OCI-LY1 (cell line): ENCODE results near the gene PTCHD1.

Experiments used
- H2AFZ ChIP-seq: fragments of 200-600 bp; sonication (generic), shearing (Covaris generic); 2 replicates; pipeline ENCODE4 v1.6.0; 2014; ENCODE audit warnings: antibody characterized with exemption, mild to moderate bottlenecking, low read length
- H3F3A ChIP-seq: fragments of 200-600 bp; sonication (generic), shearing (Covaris generic); 2 replicates; pipeline ENCODE4 v1.6.0; 2014; ENCODE audit warnings: mild to moderate bottlenecking, antibody characterized with exemption, low read length, moderate library complexity; ENCODE audit not compliant: insufficient read depth
- H3K27ac ChIP-seq: fragments of 200-600 bp; sonication (generic); 2 replicates; pipeline ENCODE4 v1.5.1; 2014; ENCODE audit warnings: low read length, mixed run types, mild to moderate bottlenecking, low read depth; ENCODE audit not compliant: poor library complexity, severe bottlenecking
- H3K27me3 ChIP-seq: fragments of 200-600 bp; sonication (generic); 2 replicates; pipeline ENCODE4 v1.6.0; 2014; ENCODE audit warnings: antibody characterized with exemption, mild to moderate bottlenecking, low read length, moderate library complexity; ENCODE audit not compliant: insufficient read depth
- H3K36me3 ChIP-seq: fragments of 200-600 bp; sonication (generic); 2 replicates; pipeline ENCODE4 v1.6.1; 2014; ENCODE audit warnings: mild to moderate bottlenecking, antibody characterized with exemption, low read length, moderate library complexity, mixed read lengths; ENCODE audit not compliant: insufficient read depth
- H3K4me1 ChIP-seq: fragments of 200-600 bp; sonication (generic); 2 replicates; pipeline ENCODE4 v1.5.1; 2014; ENCODE audit warnings: mild to moderate bottlenecking, low read length, moderate library complexity; ENCODE audit not compliant: insufficient read depth, severe bottlenecking
- H3K4me2 ChIP-seq: fragments of 200-600 bp; sonication (generic), shearing (Covaris generic); 2 replicates; pipeline ENCODE4 v1.6.1; 2014; ENCODE audit warnings: low read length
- H3K4me3 ChIP-seq: fragments of 200-600 bp; sonication (generic); 2 replicates; pipeline ENCODE4 v1.5.1; 2014; ENCODE audit warnings: low read length, low read depth, mild to moderate bottlenecking, mixed read lengths; ENCODE audit not compliant: poor library complexity, severe bottlenecking
- H3K79me2 ChIP-seq: fragments of 200-600 bp; shearing (Covaris generic); 2 replicates; pipeline ENCODE4 v1.6.1; 2016; ENCODE audit warnings: mixed run types, low read length, mixed read lengths; ENCODE audit not compliant: insufficient read depth
- H3K9ac ChIP-seq: fragments of 200-600 bp; sonication (generic), shearing (Covaris generic); 2 replicates; pipeline ENCODE4 v1.6.1; 2014; ENCODE audit warnings: mild to moderate bottlenecking, low read length, mixed read lengths
- H3K9me2 ChIP-seq: fragments of 200-600 bp; sonication (generic), shearing (Covaris generic); 2 replicates; pipeline ENCODE4 v1.6.1; 2014; ENCODE audit warnings: low read depth, mild to moderate bottlenecking, low read length, mixed read lengths
- H3K9me3 ChIP-seq: fragments of 200-600 bp; shearing (Covaris generic); 2 replicates; pipeline ENCODE4 v1.6.1; 2014; ENCODE audit warnings: low read length, mixed read lengths
- H4K20me1 ChIP-seq: fragments of 200-600 bp; sonication (generic), shearing (Covaris generic); 2 replicates; pipeline ENCODE4 v1.6.0; 2016; ENCODE audit warnings: mild to moderate bottlenecking, low read length; ENCODE audit not compliant: insufficient read depth
- EZH2 ChIP-seq: fragments of 200-600 bp; sonication (generic), shearing (Covaris generic); IDR thresholded peaks from 2 replicates; pipeline ENCODE4 v1.8.0; 2017; ENCODE audit warnings: borderline replicate concordance, mixed run types, mild to moderate bottlenecking, antibody characterized with exemption, low read length, moderate library complexity, mixed read lengths
- TF ChIP-seq, protein P1 (sequence below): fragments of 200-600 bp; sonication (generic), shearing (Covaris generic); IDR thresholded peaks from 2 replicates; pipeline ENCODE4 v1.5.1; 2017; ENCODE audit warnings: mild to moderate bottlenecking, antibody characterized with exemption, low read length, moderate library complexity, mixed read lengths

The PTCHD1 gene

DNA sequence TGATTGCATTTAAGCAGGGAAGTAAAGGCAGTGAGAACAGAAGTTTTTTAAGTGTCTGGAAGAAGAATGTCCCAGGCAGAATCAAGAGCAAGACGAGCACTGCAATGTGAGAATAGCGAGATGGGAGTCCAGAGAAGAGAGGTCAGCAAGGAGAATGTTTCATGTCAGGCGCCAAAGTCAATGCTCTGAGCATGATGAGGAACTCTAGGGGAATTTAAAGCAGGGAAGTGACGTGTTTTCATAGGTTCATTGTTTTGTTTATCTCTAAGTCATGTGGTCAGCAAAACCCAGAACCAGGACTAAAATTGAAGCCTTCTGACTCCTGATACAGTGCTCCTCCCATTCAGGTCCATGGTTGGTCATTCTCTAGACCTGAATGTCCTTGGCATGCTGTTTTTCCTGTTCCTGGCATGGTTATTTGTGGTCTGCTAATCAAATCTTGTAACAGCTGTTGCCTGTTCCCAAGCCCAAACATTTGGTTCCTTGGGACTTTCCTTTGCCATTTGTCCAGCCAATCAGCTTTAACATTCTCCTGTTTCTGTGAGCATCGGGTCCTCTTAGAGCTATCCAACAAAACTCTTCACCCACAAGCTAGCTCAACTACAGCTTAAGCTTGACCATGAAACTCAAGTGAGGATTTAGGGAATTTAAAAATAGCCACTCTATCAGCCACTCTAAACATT is 37.7 kb downstream of the PTCHD1 start:
- no peaks in the 10 kb centered on the region for H3K27me3 ChIP-seq
- no peak overlapping the region for H3K9ac ChIP-seq
- no peak overlapping the region for H3K4me2 ChIP-seq
- TF ChIP-seq, protein P1, sequence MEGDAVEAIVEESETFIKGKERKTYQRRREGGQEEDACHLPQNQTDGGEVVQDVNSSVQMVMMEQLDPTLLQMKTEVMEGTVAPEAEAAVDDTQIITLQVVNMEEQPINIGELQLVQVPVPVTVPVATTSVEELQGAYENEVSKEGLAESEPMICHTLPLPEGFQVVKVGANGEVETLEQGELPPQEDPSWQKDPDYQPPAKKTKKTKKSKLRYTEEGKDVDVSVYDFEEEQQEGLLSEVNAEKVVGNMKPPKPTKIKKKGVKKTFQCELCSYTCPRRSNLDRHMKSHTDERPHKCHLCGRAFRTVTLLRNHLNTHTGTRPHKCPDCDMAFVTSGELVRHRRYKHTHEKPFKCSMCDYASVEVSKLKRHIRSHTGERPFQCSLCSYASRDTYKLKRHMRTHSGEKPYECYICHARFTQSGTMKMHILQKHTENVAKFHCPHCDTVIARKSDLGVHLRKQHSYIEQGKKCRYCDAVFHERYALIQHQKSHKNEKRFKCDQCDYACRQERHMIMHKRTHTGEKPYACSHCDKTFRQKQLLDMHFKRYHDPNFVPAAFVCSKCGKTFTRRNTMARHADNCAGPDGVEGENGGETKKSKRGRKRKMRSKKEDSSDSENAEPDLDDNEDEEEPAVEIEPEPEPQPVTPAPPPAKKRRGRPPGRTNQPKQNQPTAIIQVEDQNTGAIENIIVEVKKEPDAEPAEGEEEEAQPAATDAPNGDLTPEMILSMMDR, result no peak
- TF ChIP-seq EZH2, result no peak
- H3K36me3 ChIP-seq, result no peaks in the 10 kb centered on the region
- no peaks in the 10 kb centered on the region for H3F3A ChIP-seq
- H3K79me2 ChIP-seq, result no peaks in the 10 kb centered on the region
- no peaks in the 10 kb centered on the region for H3K9me2 ChIP-seq
- no peaks in the 10 kb centered on the region for H3K9me3 ChIP-seq
- H3K4me3 ChIP-seq, result no peak overlapping the region
- H3K27ac ChIP-seq, result no peak overlapping the region
- H4K20me1 ChIP-seq, result no peaks in the 10 kb centered on the region
- no peak overlapping the region for H2AFZ ChIP-seq
- H3K4me1 ChIP-seq, result no peaks in the 10 kb centered on the region

DNA sequence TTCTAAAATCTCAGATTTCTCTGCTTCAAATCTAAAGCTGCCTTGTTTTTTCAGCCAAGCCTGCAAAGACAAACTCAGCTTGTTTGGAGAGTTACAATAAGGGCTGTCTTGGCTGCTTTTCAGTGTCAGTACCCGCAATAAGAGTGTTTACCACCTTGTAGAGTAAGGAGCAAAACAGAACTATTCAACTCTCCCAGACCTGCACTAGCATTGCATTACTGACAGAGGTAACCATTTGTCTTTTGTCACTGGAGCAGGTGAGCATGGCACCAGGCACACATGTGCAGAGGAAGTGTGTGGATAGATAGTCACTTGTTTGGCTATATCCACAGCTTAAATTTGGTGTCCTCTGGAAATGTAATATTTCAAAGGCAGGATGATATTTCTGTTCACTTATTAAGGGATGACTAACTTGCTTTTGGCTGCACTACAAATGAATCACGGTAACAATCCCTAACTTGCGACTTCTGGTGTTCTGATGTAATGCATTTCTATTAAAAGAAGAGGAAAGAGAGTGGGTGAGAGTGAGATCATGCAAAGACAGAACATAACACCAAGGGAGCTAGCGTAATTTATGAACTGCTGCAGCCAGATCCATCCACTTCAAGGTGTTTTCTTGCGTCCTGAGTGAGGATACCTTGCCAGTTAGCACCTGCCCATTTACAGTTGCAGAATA is 38.6 kb downstream of the PTCHD1 start:
- Histone ChIP-seq H3K4me1 (no peaks in the 10 kb centered on the region), H3K36me3 (no peaks in the 10 kb centered on the region), H4K20me1 (no peaks in the 10 kb centered on the region), H3K27ac (no peak overlapping the region), H3K9ac (no peak overlapping the region), H3K4me2 (no peak overlapping the region), H3K9me2 (no peaks in the 10 kb centered on the region), H3K4me3 (no peak overlapping the region), H3F3A (no peaks in the 10 kb centered on the region), H3K27me3 (no peaks in the 10 kb centered on the region), H3K9me3 (no peaks in the 10 kb centered on the region), H2AFZ (no peak overlapping the region), H3K79me2 (no peaks in the 10 kb centered on the region)
- no peak for TF ChIP-seq EZH2
- TF ChIP-seq, protein P1, result no peak

DNA sequence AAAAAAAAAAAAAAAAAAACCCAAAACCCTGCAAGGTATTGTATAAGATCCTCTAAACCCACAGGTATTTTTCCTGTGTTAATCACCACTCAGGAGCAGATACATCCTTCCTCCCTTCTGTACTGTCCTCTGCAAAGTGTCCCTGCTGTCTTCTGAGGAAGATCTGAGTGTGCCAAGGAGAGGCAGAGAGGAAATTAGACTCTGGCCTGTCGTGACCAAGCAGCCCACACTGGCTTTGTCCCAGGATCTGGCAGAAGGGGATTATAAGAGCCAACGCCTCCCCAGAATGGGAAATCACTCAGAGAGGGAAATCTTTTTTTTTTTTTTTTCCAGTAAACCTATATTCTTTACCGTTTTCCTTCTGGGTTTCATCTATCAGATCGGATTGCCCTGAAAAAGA is 39.6 kb downstream of the PTCHD1 start:
- no peaks in the 10 kb centered on the region for H4K20me1 ChIP-seq
- H3K9me2 ChIP-seq, result no peaks in the 10 kb centered on the region
- TF ChIP-seq EZH2, result no peak
- TF ChIP-seq, protein P1, result no peak
- H2AFZ ChIP-seq, result no peak overlapping the region
- H3K79me2 ChIP-seq, result no peaks in the 10 kb centered on the region
- no peak overlapping the region for H3K4me2 ChIP-seq
- no peaks in the 10 kb centered on the region for H3K4me1 ChIP-seq
- no peak overlapping the region for H3K4me3 ChIP-seq
- H3F3A ChIP-seq, result no peaks in the 10 kb centered on the region
- H3K27me3 ChIP-seq, result no peaks in the 10 kb centered on the region
- no peak overlapping the region for H3K9ac ChIP-seq
- H3K27ac ChIP-seq, result no peak overlapping the region
- H3K9me3 ChIP-seq, result no peaks in the 10 kb centered on the region
- H3K36me3 ChIP-seq, result no peaks in the 10 kb centered on the region
